ENCODE data around the gene MEAK7. TPM values are rescaled to one million over a fixed set of nuclear protein-coding genes. Genes with fewer than 3 reads are reported as not detected.

MEAK7 gene
- total and polyA plus RNA-seq, 2 of the 8 experiments (the other 6 are each of a cell fraction or from before 2014, with no cell fraction given) = 9.6 to 19.6 TPM

- no peak overlapping the region for H3K4me3 ChIP-seq (ENCODE audit: extremely low read depth in 1 of 4, insufficient read depth in 2 of 4, low read depth in 3 of 4, low read length in 4 of 4)
- H2BK20ac ChIP-seq (ENCODE audit: low read length) = no peak overlapping the region
- H2BK12ac ChIP-seq (ENCODE audit: low read depth, low read length) = no peak overlapping the region
- H3K4me1 ChIP-seq (replicated peaks in 1 of 4; ENCODE audit: control insufficient read depth in 3 of 4, insufficient read depth in 4 of 4, low read length in 3 of 4) = peaks cover 0 to 12% (median 8%) of the 10 kb centered on the region in 4 experiments; a peak in 5 of 7 replicates
- no peak overlapping the region for H3K4me2 ChIP-seq (ENCODE audit: insufficient read depth in 1 of 2, low read depth in 2 of 2, low read length in 2 of 2)
- no peaks in the 10 kb centered on the region for H3K27me3 ChIP-seq (replicated peaks in 1 of 4; ENCODE audit: control insufficient read depth in 3 of 4, extremely low read depth in 1 of 4, insufficient read depth in 3 of 4, low read length in 3 of 4)
- H3K4ac ChIP-seq (replicated peaks; ENCODE audit: insufficient read length, low read depth, low read length) = no peak overlapping the region
- no peak overlapping the region for H2BK15ac ChIP-seq (ENCODE audit: low read length)
- H4K91ac ChIP-seq (replicated peaks; ENCODE audit: insufficient read length, low read length) = no peak overlapping the region
- H3K9me3 ChIP-seq (ENCODE audit: insufficient read depth in 2 of 2, low read depth in 1 of 2, low read length in 1 of 2) = no peaks in the 10 kb centered on the region
- no peak overlapping the region for H4K5ac ChIP-seq (ENCODE audit: insufficient read length, low read depth, low read length)
- H4K8ac ChIP-seq (ENCODE audit: extremely low read depth, insufficient read depth, low read length) = no peak overlapping the region
- no peak overlapping the region for H3K9ac ChIP-seq (replicated peaks in 1 of 4; ENCODE audit: extremely low read depth in 1 of 4, low read depth in 3 of 4, low read length in 3 of 4)
- POLR2A ChIA-PET (ENCODE audit: partially characterized antibody) = interaction anchor here (1.0 kb wide), 1 partner anchor 48 kb away, joined by 3 read pairs; no protein-coding TSS in a partner anchor
- no peak overlapping the region for H2AK5ac ChIP-seq (ENCODE audit: low read depth, low read length)
- no peak overlapping the region for H2BK120ac ChIP-seq (replicated peaks; ENCODE audit: low read depth, low read length)
- peaks cover 0 to 2% of the 10 kb centered on the region in 2 experiments for H4K20me1 ChIP-seq (replicated peaks in 1 of 2; ENCODE audit: control insufficient read depth in 1 of 2, insufficient read depth in 2 of 2, low read length in 2 of 2)
- H3K18ac ChIP-seq (ENCODE audit: extremely low read depth, low read length) = no peak overlapping the region
- CTCF ChIA-PET (ENCODE audit: partially characterized antibody) = interaction anchor here (0.7 to 1.1 kb wide), 3 partner anchors 122 to 435 kb away, joined by 3 read pairs; no protein-coding TSS in a partner anchor
- H3K79me1 ChIP-seq (ENCODE audit: low read depth, low read length) = no peaks in the 10 kb centered on the region
- H2BK5ac ChIP-seq (ENCODE audit: low read depth, low read length) = no peak overlapping the region
- H2AFZ ChIP-seq (ENCODE audit: low read length) = no peak overlapping the region
- no peak overlapping the region for H3K14ac ChIP-seq (ENCODE audit: insufficient read length)
- peaks cover 9% of the 10 kb centered on the region; the same call in 1 of the 2 replicates for H3K23me2 ChIP-seq (ENCODE audit: low read depth, low read length)
- peaks cover 0 to 4% of the 10 kb centered on the region in 2 experiments; a peak in 1 of 4 replicates for H3K79me2 ChIP-seq (ENCODE audit: control insufficient read depth in 1 of 2, insufficient read depth in 2 of 2, low read length in 2 of 2)
- H3K27ac ChIP-seq (ENCODE audit: low read depth, low read length) = no peak overlapping the region
- FAIRE-seq = no peak
- WGBS, 2 experiments (ENCODE audit: extremely low coverage in 1 of 2, insufficient coverage in 1 of 2, insufficient read length in 1 of 2, insufficient replicate concordance in 2 of 2, low coverage in 1 of 2, low lambda C conversion rate in 2 of 2, missing lambda C conversion rate in 1 of 2) = 90% methylated on average over 11 of the region's 13 CpGs; no CpG with 5 or more reads in 1 of the 2 experiments
- DNase-seq (ENCODE audit: low read depth in 1 of 2, low spot score in 2 of 2) = no peak
- peaks cover 0 to 17% (median 13%) of the 10 kb centered on the region in 4 experiments; a peak in 4 of 8 replicates for H3K36me3 ChIP-seq (ENCODE audit: control insufficient read depth in 2 of 4, insufficient read depth in 4 of 4, low read length in 3 of 4)
- H3K23ac ChIP-seq (ENCODE audit: insufficient read length) = no peak overlapping the region
- H3K56ac ChIP-seq (replicated peaks; ENCODE audit: insufficient read length, low read depth, low read length) = no peak overlapping the region
- TF ChIP-seq SAP30 (IDR thresholded peaks at IDR 0.05; ENCODE audit: insufficient read depth, insufficient replicate concordance, low read length) (no peak), TAF1 (IDR thresholded peaks at IDR 0.05; ENCODE audit: low read depth, low read length) (no peak), KDM1A (IDR thresholded peaks at IDR 0.05; ENCODE audit: borderline replicate concordance, low read length) (no peak), JUND (IDR thresholded peaks at IDR 0.05; ENCODE audit: low read length) (no peak), POU5F1 (IDR thresholded peaks at IDR 0.05; ENCODE audit: low read depth, low read length) (no peak), SP4 (IDR thresholded peaks at IDR 0.05; ENCODE audit: low read length) (no peak), TEAD4 (IDR thresholded peaks at IDR 0.05; ENCODE audit: low read depth, low read length) (no peak), KDM5A (IDR thresholded peaks at IDR 0.05; ENCODE audit: low read length) (no peak), CHD2 (IDR thresholded peaks at IDR 0.05; ENCODE audit: low read length) (no peak), CHD1 (IDR thresholded peaks at IDR 0.05; ENCODE audit: low read depth, low read length) (no peak), EZH2 (IDR thresholded peaks at IDR 0.05; ENCODE audit: low read depth, low read length, severe bottlenecking) (no peak), CTBP2 (IDR thresholded peaks at IDR 0.05; ENCODE audit: borderline replicate concordance, insufficient read depth, insufficient read length, low read length) (no peak), TBP (IDR thresholded peaks at IDR 0.05; ENCODE audit: low read depth, low read length) (no peak)
- TF ChIP-seq, protein P1, sequence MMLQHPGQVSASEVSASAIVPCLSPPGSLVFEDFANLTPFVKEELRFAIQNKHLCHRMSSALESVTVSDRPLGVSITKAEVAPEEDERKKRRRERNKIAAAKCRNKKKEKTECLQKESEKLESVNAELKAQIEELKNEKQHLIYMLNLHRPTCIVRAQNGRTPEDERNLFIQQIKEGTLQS (IDR thresholded peaks at IDR 0.05; ENCODE audit: insufficient read depth, low read depth, low read length) = no peak
These were observed 3.9 kb downstream of the MEAK7 start for GRCh38 chr16:84500531-84500930.
